ENCODE measurements around the gene ADRA1B.

ADRA1B gene

GRCh38 chr5:160021831-160022446 lies 105.7 kb downstream of the ADRA1B start:
- peak; percentile 65 for DNase-seq
